Measurements from ENCODE around the gene SHC1. TPM values are rescaled to one million over a fixed set of nuclear protein-coding genes. Genes with fewer than 3 reads are reported as not detected.

Gene SHC1
- total RNA-seq, 1 experiment from 2014 or later: 199 TPM

DNA sequence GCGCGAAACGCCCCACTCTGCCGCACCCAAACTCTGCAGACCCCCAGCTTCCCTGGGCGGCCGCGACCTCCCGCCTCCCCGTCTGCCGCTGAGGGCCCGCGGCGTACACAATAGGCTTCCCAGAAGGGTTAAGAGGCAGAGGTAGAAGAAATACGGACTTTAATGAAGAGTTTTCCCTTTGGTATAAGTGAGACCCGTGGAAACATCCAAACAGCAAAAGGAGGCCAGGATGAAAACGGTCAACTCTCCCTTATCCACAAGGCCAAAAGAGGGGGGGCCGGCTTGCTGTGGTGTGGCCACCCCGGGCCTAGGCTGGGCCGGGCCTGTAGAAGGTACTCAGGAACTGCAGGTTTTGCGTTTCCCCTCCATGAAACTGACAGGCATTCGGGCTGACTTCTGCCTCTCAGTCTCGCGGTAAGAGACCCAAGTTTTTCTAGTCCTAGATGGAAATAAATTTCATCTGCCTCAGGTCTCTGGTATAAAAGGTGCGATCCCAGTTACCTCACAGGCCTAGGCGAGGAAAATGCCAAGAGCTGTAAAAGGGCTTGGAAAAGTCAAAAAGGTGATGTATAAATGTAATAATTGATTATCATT is 8.3 kb downstream of the SHC1 start (continued):
- no peak for TF ChIP-seq KAT7 (CRISPR knock-in tag; IDR thresholded peaks at IDR 0.05; ENCODE audit: borderline replicate concordance)
- TF ChIP-seq, protein P1, sequence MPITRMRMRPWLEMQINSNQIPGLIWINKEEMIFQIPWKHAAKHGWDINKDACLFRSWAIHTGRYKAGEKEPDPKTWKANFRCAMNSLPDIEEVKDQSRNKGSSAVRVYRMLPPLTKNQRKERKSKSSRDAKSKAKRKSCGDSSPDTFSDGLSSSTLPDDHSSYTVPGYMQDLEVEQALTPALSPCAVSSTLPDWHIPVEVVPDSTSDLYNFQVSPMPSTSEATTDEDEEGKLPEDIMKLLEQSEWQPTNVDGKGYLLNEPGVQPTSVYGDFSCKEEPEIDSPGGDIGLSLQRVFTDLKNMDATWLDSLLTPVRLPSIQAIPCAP (CRISPR knock-in tag; IDR thresholded peaks at IDR 0.05): no peak; the same call in 1 of the 2 replicates
- no peak for TF ChIP-seq ZNF396 (CRISPR knock-in tag; IDR thresholded peaks at IDR 0.05; ENCODE audit: borderline replicate concordance)
- TF ChIP-seq, protein P2, sequence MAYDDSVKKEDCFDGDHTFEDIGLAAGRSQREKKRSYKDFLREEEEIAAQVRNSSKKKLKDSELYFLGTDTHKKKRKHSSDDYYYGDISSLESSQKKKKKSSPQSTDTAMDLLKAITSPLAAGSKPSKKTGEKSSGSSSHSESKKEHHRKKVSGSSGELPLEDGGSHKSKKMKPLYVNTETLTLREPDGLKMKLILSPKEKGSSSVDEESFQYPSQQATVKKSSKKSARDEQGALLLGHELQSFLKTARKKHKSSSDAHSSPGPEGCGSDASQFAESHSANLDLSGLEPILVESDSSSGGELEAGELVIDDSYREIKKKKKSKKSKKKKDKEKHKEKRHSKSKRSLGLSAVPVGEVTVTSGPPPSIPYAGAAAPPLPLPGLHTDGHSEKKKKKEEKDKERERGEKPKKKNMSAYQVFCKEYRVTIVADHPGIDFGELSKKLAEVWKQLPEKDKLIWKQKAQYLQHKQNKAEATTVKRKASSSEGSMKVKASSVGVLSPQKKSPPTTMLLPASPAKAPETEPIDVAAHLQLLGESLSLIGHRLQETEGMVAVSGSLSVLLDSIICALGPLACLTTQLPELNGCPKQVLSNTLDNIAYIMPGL (CRISPR knock-in tag; IDR thresholded peaks at IDR 0.05): 0 out of 2 replicates have a peak, but pooled peaks have one; percentile 11
- no peak for TF ChIP-seq ELF4 (CRISPR knock-in tag; IDR thresholded peaks at IDR 0.05; ENCODE audit: low read depth)
- TF ChIP-seq, protein P3, sequence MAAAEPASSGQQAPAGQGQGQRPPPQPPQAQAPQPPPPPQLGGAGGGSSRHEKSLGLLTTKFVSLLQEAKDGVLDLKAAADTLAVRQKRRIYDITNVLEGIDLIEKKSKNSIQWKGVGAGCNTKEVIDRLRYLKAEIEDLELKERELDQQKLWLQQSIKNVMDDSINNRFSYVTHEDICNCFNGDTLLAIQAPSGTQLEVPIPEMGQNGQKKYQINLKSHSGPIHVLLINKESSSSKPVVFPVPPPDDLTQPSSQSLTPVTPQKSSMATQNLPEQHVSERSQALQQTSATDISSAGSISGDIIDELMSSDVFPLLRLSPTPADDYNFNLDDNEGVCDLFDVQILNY (CRISPR knock-in tag; IDR thresholded peaks at IDR 0.05): peak; percentile 40; the same call in 1 of the 2 replicates
- TF ChIP-seq, protein P4, sequence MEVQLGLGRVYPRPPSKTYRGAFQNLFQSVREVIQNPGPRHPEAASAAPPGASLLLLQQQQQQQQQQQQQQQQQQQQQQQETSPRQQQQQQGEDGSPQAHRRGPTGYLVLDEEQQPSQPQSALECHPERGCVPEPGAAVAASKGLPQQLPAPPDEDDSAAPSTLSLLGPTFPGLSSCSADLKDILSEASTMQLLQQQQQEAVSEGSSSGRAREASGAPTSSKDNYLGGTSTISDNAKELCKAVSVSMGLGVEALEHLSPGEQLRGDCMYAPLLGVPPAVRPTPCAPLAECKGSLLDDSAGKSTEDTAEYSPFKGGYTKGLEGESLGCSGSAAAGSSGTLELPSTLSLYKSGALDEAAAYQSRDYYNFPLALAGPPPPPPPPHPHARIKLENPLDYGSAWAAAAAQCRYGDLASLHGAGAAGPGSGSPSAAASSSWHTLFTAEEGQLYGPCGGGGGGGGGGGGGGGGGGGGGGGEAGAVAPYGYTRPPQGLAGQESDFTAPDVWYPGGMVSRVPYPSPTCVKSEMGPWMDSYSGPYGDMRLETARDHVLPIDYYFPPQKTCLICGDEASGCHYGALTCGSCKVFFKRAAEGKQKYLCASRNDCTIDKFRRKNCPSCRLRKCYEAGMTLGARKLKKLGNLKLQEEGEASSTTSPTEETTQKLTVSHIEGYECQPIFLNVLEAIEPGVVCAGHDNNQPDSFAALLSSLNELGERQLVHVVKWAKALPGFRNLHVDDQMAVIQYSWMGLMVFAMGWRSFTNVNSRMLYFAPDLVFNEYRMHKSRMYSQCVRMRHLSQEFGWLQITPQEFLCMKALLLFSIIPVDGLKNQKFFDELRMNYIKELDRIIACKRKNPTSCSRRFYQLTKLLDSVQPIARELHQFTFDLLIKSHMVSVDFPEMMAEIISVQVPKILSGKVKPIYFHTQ (CRISPR knock-in tag; IDR thresholded peaks at IDR 0.05): no peak

DNA sequence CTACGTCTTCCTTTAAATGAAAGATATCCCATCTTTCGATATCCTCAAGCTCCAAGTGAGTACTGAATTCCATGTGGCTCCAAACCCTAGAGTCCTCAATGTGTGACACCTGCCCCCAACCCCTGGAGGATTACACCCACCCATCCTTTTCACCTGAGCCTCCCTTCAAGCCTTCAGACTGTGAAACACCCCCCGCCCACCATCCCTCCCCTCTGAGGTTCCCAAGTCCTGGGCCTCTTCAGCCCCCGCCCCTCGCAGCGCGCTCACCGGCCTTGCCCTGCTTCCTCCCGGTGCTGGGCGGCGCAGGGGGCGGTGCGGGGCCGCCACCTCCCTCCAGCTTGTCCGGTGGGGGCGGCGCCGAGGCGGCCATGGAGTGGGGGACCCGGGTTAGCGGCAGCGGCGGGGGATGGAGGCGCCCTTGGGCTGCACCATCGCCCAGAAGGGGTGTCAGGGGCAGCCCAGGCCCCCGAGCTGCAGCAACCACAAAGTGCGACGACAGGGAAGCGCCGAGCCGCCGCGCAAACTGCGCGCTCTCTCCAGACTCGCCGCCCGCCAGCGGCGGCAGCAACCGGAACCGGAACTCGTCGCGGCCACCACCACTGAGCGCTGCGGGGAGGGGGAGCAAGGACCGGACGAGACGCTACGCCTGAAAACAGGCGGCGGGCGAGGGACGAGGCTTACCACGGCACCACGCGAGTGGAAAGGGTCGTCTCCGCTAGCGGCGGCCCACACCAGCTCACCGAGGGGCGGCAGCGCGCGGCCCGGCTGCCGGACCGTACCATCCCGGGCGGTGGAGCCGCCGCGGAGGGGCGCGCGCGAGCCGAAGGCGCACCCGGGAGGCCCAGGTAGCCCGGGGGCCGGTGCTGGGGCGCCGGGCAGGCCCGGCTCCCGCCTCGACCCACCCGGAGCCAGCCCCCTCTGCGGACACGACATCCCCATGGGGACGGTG is 9.1 kb downstream of the SHC1 start, which contains the start of gene PYGO2:
PYGO2 (minus strand) TSS at position 576 of the 949 bp plus-strand sequence; CDS start at position 370, 206 bp downstream.
- Mint-ChIP-seq H3K27me3 (ENCODE audit: low read depth) (no peaks in the 10 kb centered on the region), H3K27ac (peak within 1 kb of the TSS; percentile 91), H3K9me3 (no peaks in the 10 kb centered on the region), H3K4me1 (peaks cover 34% of the 10 kb centered on the region), H3K4me3 (peak within 1 kb of the TSS; percentile 93), H3K36me3 (peaks cover 42% of the 10 kb centered on the region)
- ChIA-PET CTCF (interaction anchor here (0.7 to 4.1 kb wide), 13 partner anchors 10 to 212 kb away, joined by 3 to 33 read pairs (median 7); partner anchors contain the start of genes FLAD1, KRTCAP2, LENEP and PMVK), POLR2A (interaction anchor here (0.6 to 3.2 kb wide), 7 partner anchors 9 to 161 kb away, joined by 3 to 26 read pairs (median 8); partner anchors contain the start of genes FLAD1 and SHC1)
- ATAC-seq (peak; percentile 69), DNase-seq (ENCODE audit: low spot score) (peak; percentile 83)
- 0 out of 2 replicates have a peak, but pooled peaks have one; percentile 58 for TF ChIP-seq RELA (CRISPR knock-in tag; IDR thresholded peaks at IDR 0.05; ENCODE audit: borderline replicate concordance)
- TF ChIP-seq NFATC4 (CRISPR knock-in tag; IDR thresholded peaks at IDR 0.05): peak; percentile 90
- TF ChIP-seq, protein P5, sequence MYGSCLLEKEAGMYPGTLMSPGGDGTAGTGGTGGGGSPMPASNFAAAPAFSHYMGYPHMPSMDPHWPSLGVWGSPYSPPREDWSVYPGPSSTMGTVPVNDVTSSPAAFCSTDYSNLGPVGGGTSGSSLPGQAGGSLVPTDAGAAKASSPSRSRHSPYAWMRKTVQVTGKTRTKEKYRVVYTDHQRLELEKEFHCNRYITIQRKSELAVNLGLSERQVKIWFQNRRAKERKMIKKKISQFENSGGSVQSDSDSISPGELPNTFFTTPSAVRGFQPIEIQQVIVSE (CRISPR knock-in tag; IDR thresholded peaks at IDR 0.05; ENCODE audit: borderline replicate concordance): no peak
- peak; percentile 67; the same call in 1 of the 2 replicates for TF ChIP-seq CBFB (CRISPR knock-in tag; IDR thresholded peaks at IDR 0.05; ENCODE audit: low read depth)
- no peak; the same call in 1 of the 2 replicates for TF ChIP-seq NFE2L1 (CRISPR knock-in tag; IDR thresholded peaks at IDR 0.05)
- TF ChIP-seq IRF2 (CRISPR knock-in tag; IDR thresholded peaks at IDR 0.05; ENCODE audit: borderline replicate concordance, low read depth): no peak
- TF ChIP-seq, protein P6, sequence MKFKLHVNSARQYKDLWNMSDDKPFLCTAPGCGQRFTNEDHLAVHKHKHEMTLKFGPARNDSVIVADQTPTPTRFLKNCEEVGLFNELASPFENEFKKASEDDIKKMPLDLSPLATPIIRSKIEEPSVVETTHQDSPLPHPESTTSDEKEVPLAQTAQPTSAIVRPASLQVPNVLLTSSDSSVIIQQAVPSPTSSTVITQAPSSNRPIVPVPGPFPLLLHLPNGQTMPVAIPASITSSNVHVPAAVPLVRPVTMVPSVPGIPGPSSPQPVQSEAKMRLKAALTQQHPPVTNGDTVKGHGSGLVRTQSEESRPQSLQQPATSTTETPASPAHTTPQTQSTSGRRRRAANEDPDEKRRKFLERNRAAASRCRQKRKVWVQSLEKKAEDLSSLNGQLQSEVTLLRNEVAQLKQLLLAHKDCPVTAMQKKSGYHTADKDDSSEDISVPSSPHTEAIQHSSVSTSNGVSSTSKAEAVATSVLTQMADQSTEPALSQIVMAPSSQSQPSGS (CRISPR knock-in tag; IDR thresholded peaks at IDR 0.05; ENCODE audit: borderline replicate concordance, low read depth): no peak
- TF ChIP-seq, protein P1 (CRISPR knock-in tag; IDR thresholded peaks at IDR 0.05): no peak; the same call in 1 of the 2 replicates
- TF ChIP-seq FOXK1 (CRISPR knock-in tag; IDR thresholded peaks at IDR 0.05): no peak; the same call in 1 of the 2 replicates
- TF ChIP-seq, protein P7, sequence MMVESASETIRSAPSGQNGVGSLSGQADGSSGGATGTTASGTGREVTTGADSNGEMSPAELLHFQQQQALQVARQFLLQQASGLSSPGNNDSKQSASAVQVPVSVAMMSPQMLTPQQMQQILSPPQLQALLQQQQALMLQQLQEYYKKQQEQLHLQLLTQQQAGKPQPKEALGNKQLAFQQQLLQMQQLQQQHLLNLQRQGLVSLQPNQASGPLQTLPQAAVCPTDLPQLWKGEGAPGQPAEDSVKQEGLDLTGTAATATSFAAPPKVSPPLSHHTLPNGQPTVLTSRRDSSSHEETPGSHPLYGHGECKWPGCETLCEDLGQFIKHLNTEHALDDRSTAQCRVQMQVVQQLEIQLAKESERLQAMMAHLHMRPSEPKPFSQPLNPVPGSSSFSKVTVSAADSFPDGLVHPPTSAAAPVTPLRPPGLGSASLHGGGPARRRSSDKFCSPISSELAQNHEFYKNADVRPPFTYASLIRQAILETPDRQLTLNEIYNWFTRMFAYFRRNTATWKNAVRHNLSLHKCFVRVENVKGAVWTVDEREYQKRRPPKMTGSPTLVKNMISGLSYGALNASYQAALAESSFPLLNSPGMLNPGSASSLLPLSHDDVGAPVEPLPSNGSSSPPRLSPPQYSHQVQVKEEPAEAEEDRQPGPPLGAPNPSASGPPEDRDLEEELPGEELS (CRISPR knock-in tag; IDR thresholded peaks at IDR 0.05): peak; percentile 86
- TF ChIP-seq, protein P8, sequence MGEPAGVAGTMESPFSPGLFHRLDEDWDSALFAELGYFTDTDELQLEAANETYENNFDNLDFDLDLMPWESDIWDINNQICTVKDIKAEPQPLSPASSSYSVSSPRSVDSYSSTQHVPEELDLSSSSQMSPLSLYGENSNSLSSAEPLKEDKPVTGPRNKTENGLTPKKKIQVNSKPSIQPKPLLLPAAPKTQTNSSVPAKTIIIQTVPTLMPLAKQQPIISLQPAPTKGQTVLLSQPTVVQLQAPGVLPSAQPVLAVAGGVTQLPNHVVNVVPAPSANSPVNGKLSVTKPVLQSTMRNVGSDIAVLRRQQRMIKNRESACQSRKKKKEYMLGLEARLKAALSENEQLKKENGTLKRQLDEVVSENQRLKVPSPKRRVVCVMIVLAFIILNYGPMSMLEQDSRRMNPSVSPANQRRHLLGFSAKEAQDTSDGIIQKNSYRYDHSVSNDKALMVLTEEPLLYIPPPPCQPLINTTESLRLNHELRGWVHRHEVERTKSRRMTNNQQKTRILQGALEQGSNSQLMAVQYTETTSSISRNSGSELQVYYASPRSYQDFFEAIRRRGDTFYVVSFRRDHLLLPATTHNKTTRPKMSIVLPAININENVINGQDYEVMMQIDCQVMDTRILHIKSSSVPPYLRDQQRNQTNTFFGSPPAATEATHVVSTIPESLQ (CRISPR knock-in tag; IDR thresholded peaks at IDR 0.05): no peak
- peak; percentile 92 for TF ChIP-seq ZNF416 (CRISPR knock-in tag; IDR thresholded peaks at IDR 0.05)
